PC-3 (cell line): ENCODE measurements around the gene CNN1. TPM values are rescaled to one million over a fixed set of nuclear protein-coding genes. Genes with fewer than 3 reads are reported as not detected.
A peak's percentile ranks its signal among the peaks of the same experiment; 100 is the strongest.
"Not testable (repeated sequence)": the region's sequence is repeated elsewhere in the genome, so short reads cannot be mapped to it uniquely, and the experiment has no call there.

ENCODE experiments used
- ATAC-seq: fragments of 200-7000 bp; cut with Tn5 transposase; 2 replicates; pipeline ENCODE4 v1.9.1; 2020; ENCODE audit warnings: mild to moderate bottlenecking, moderate library complexity
- BruUV-seq: library from RNA; stranded (reverse); fragments of 400-500 nt; replicated peaks from 2 replicates; lab custom pipeline; 2021; lab: Mats Ljungman, UMichigan
- CTCF ChIA-PET: fragments of 300-600 bp; sonication (Branson Sonifier 250); formaldehyde crosslinking; loops from one replicate; lab custom pipeline; 2022; ENCODE audit warnings: antibody characterized with exemption; lab: Charles Lee
- POLR2A ChIA-PET: fragments of 300-600 bp; sonication (Branson Sonifier 250); formaldehyde crosslinking; loops from one replicate; lab custom pipeline; 2022; ENCODE audit warnings: antibody characterized with exemption; ENCODE audit not compliant: unreplicated experiment; lab: Charles Lee
- DNase-seq: peaks from one replicate; pipeline ENCODE4 v3.0.0-alpha.2; 2015
- H2AFZ ChIP-seq: fragments of 300-600 bp; sonication (generic); 2 replicates; pipeline ENCODE4 v1.6.0; 2016; ENCODE audit warnings: antibody characterized with exemption, low read length
- H3F3A ChIP-seq: fragments of 300-600 bp; sonication (generic); one replicate; pipeline ENCODE4 v1.6.0; 2017; ENCODE audit warnings: antibody characterized with exemption, low read length, control low read depth, mild to moderate bottlenecking; ENCODE audit not compliant: unreplicated experiment
- H3K27ac ChIP-seq: fragments of 300-600 bp; sonication (generic); 2 replicates; pipeline ENCODE4 v1.5.1; 2016; ENCODE audit warnings: mild to moderate bottlenecking, low read length
- H3K27me3 ChIP-seq: fragments of 300-600 bp; sonication (generic); 2 replicates; pipeline ENCODE4 v1.6.1; 2016; ENCODE audit warnings: low read length, mixed read lengths
- H3K36me3 ChIP-seq: fragments of 300-600 bp; sonication (generic); 2 replicates; pipeline ENCODE4 v1.6.1; 2016; ENCODE audit warnings: low read depth, mixed run types, low read length, mixed read lengths
- H3K4me1 ChIP-seq: fragments of 300-600 bp; sonication (generic); 2 replicates; pipeline ENCODE4 v1.5.1; 2016; ENCODE audit warnings: low read length; ENCODE audit not compliant: insufficient read depth
- H3K4me2 ChIP-seq: fragments of 300-600 bp; sonication (generic); 2 replicates; pipeline ENCODE4 v1.6.0; 2016; ENCODE audit warnings: low read length
- H3K4me3 ChIP-seq: fragments of 300-600 bp; sonication (generic); 2 replicates; pipeline ENCODE4 v1.5.1; 2016; ENCODE audit warnings: mild to moderate bottlenecking, low read length, mixed read lengths
- H3K79me2 ChIP-seq: fragments of 300-600 bp; sonication (generic); 2 replicates; pipeline ENCODE4 v1.6.1; 2017; ENCODE audit warnings: low read length, mixed read lengths
- H3K9ac ChIP-seq: fragments of 300-600 bp; sonication (generic); 2 replicates; pipeline ENCODE4 v1.6.0; 2016; ENCODE audit warnings: mild to moderate bottlenecking, low read length
- H3K9me2 ChIP-seq: fragments of 300-600 bp; sonication (generic); replicated peaks from 2 replicates; pipeline ENCODE4 v1.6.1; 2016; ENCODE audit warnings: mixed run types, low read length, mixed read lengths
- H3K9me3 ChIP-seq: fragments of 300-600 bp; sonication (generic); 2 replicates; pipeline ENCODE4 v1.6.1; 2016; ENCODE audit warnings: low read length, mixed read lengths
- H4K20me1 ChIP-seq: fragments of 300-600 bp; sonication (generic); 2 replicates; pipeline ENCODE4 v1.6.1; 2016; ENCODE audit warnings: low read length, mixed read lengths
- EZH2 ChIP-seq: fragments of 300-600 bp; sonication (generic); IDR thresholded peaks from one replicate; pipeline ENCODE4 v1.6.1; 2017; ENCODE audit warnings: antibody characterized with exemption, mild to moderate bottlenecking, low read length; ENCODE audit not compliant: unreplicated experiment
- EZH2phosphoT487 ChIP-seq: fragments of 300-600 bp; sonication (generic); IDR thresholded peaks from 2 replicates; pipeline ENCODE4 v1.6.1; 2018; ENCODE audit warnings: mild to moderate bottlenecking, antibody characterized with exemption, low read length, borderline replicate concordance
- intact Hi-C: fragments of 100-400 bp; cut with micrococcal nuclease; formaldehyde crosslinking; loops from 2 replicates; pipeline ENCODE4 v1.9.0; 2023
- microRNA-seq: library from miRNA; unstranded; fragments of <30 nt; microRNA quantifications from one replicate; pipeline ENCODE4 v1.1.0, GENCODE V29; 2020; ENCODE audit not compliant: unreplicated experiment
- total RNA-seq: library from RNA; depleted of rRNA; stranded (reverse); fragments of >200 nt; gene quantifications from 2 replicates; pipeline ENCODE4 v1.2.3, GENCODE V29; 2014; rRNA removed
- TF ChIP-seq, protein P1 (sequence below): fragments of 300-600 bp; sonication (generic); conservative IDR thresholded peaks from 2 replicates; pipeline ENCODE4 v1.5.1; 2017; ENCODE audit warnings: antibody characterized with exemption, low read depth, mild to moderate bottlenecking, low read length

The CNN1 gene
- total RNA-seq, 1 experiment from 2014 or later: 0.77 TPM

GRCh38 chr19:11598746-11599145 is 60.1 kb downstream of the CNN1 start:
- Histone ChIP-seq H3K36me3 (peaks cover under 1% of the 10 kb centered on the region), H4K20me1 (peaks cover 9% of the 10 kb centered on the region; the same call in 1 of the 2 replicates), H3K9ac (peak overlapping the region; percentile 88; the same call in 1 of the 2 replicates), H2AFZ (no peak overlapping the region), H3F3A (no peaks in the 10 kb centered on the region), H3K4me2 (peak overlapping the region; percentile 79), H3K4me1 (peaks cover 6% of the 10 kb centered on the region), H3K9me2 (no peaks in the 10 kb centered on the region), H3K9me3 (no peaks in the 10 kb centered on the region), H3K4me3 (peak overlapping the region; percentile 79), H3K27ac (no peak overlapping the region), H3K27me3 (no peaks in the 10 kb centered on the region), H3K79me2 (peaks cover 61% of the 10 kb centered on the region)
- TF ChIP-seq, protein P1, sequence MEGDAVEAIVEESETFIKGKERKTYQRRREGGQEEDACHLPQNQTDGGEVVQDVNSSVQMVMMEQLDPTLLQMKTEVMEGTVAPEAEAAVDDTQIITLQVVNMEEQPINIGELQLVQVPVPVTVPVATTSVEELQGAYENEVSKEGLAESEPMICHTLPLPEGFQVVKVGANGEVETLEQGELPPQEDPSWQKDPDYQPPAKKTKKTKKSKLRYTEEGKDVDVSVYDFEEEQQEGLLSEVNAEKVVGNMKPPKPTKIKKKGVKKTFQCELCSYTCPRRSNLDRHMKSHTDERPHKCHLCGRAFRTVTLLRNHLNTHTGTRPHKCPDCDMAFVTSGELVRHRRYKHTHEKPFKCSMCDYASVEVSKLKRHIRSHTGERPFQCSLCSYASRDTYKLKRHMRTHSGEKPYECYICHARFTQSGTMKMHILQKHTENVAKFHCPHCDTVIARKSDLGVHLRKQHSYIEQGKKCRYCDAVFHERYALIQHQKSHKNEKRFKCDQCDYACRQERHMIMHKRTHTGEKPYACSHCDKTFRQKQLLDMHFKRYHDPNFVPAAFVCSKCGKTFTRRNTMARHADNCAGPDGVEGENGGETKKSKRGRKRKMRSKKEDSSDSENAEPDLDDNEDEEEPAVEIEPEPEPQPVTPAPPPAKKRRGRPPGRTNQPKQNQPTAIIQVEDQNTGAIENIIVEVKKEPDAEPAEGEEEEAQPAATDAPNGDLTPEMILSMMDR: no peak
- TF ChIP-seq EZH2phosphoT487: no peak
- no peak for TF ChIP-seq EZH2
- DNase-seq: no peak
- POLR2A ChIA-PET: no interaction called here
- no TSS peak for BruUV-seq
- intact Hi-C loops: loop anchor here (1.0 kb wide), 1 partner anchor 42 kb away; no protein-coding TSS in a partner anchor
- no peak for ATAC-seq
- CTCF ChIA-PET: no interaction called here

GRCh38 chr19:11599704-11600103 is 61.1 kb downstream of the CNN1 start:
- CTCF ChIA-PET, POLR2A ChIA-PET, H3K9me3 ChIP-seq, H3K9me2 ChIP-seq, ATAC-seq, H3K9ac ChIP-seq, intact Hi-C loops, DNase-seq, H3K4me1 ChIP-seq, H2AFZ ChIP-seq, H3K4me2 ChIP-seq, H3F3A ChIP-seq, H3K4me3 ChIP-seq, H3K27ac ChIP-seq, BruUV-seq, H4K20me1 ChIP-seq, H3K27me3 ChIP-seq: not testable (repeated sequence)
- Histone ChIP-seq H3K36me3 (peaks cover 11% of the 10 kb centered on the region), H3K79me2 (peaks cover 70% of the 10 kb centered on the region)

Small RNA genes within 50 kb of the gene (microRNA-seq; reads per million reads assigned to microRNA genes)
- 1.0 reads per million for gene MIR7974

Other genes with a start within 250 kb of the CNN1 start
- not detected in 2 replicates for gene TSPAN16, start 242.7 kb upstream of the CNN1 start, total RNA-seq
- gene RAB3D, start 199.2 kb upstream of the CNN1 start, total RNA-seq: 34.4 and 37.9 TPM in 2 replicates
- gene TMEM205, start 192.6 kb upstream of the CNN1 start, total RNA-seq: 202 and 224 TPM in 2 replicates
- gene CCDC159, start 192.3 kb upstream of the CNN1 start, total RNA-seq: 10.3 and 14.5 TPM in 2 replicates
- 38.0 and 51.2 TPM in 2 replicates for gene PLPPR2, start 183.4 kb upstream of the CNN1 start, total RNA-seq
- gene SWSAP1, start 164.2 kb upstream of the CNN1 start, total RNA-seq: 5.2 and 6.1 TPM in 2 replicates
- 23.0 and 23.2 TPM in 2 replicates for gene EPOR, start 154.5 kb upstream of the CNN1 start, total RNA-seq
- 23.5 and 24.2 TPM in 2 replicates for gene RGL3, start 119.5 kb upstream of the CNN1 start, total RNA-seq
- gene ODAD3, start 103.7 kb upstream of the CNN1 start, total RNA-seq: 0.52 and 3.9 TPM in 2 replicates
- 222 and 266 TPM in 2 replicates for gene PRKCSH, start 103.2 kb upstream of the CNN1 start, total RNA-seq
- not detected in 2 replicates for gene ELAVL3, start 57.8 kb upstream of the CNN1 start, total RNA-seq
- 14.2 and 16.2 TPM in 2 replicates for gene ZNF653, start 33.0 kb upstream of the CNN1 start, total RNA-seq
- gene ECSIT, start 9.7 kb upstream of the CNN1 start, total RNA-seq: 126 and 156 TPM in 2 replicates
- gene ELOF1, start 20.4 kb downstream of the CNN1 start, total RNA-seq: 91.9 and 105 TPM in 2 replicates
- not detected in 2 replicates for gene ACP5, start 38.8 kb downstream of the CNN1 start, total RNA-seq
- gene ZNF627, start 58.6 kb downstream of the CNN1 start, total RNA-seq: 8.5 and 14.2 TPM in 2 replicates
- gene ZNF823, start 200.1 kb downstream of the CNN1 start, total RNA-seq: 5.1 and 5.6 TPM in 2 replicates
- 6.9 and 8.0 TPM in 2 replicates for gene ZNF441, start 228.1 kb downstream of the CNN1 start, total RNA-seq